ENCODE results near the gene SLC41A1. TPM values are rescaled to one million over a fixed set of nuclear protein-coding genes. Genes with fewer than 3 reads are reported as not detected.

The SLC41A1 gene
- total RNA-seq, 6 experiments from 2014 or later = 3.4 to 6.4 (median 4.6) TPM

DNA sequence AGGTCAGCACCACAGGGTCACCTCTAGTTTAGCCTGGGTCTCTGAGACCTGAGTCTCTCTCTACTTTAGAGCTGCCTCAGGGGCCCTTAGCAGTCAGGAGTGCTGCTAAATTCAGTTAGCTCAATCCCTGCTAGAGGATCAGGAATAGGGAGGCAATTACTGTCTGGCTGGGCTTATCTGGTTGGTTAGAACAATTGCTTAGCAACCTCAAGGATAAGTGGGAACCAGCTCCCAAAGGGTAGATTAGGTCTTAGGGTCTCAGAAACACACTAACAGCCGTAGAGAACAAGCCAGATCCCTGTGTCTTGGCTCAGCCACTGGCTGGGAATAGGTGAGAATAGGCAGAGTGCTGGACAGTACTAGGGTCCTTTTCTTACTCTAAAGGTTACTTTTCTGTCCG lies 29.2 kb upstream of the SLC41A1 start:
- Histone ChIP-seq H3K27me3 (no peaks in the 10 kb centered on the region), H3K36me3 (no peaks in the 10 kb centered on the region), H3K4me3 (no peak overlapping the region), H3K9me3 (no peaks in the 10 kb centered on the region), H3K27ac (no peak overlapping the region), H3K4me1 (peaks cover 0 to 12% (median 6%) of the 10 kb centered on the region in 4 donors)
- DNase-seq = no peak
- no peak for TF ChIP-seq POLR2A (IDR thresholded peaks at IDR 0.05)
- TF ChIP-seq, protein P1, sequence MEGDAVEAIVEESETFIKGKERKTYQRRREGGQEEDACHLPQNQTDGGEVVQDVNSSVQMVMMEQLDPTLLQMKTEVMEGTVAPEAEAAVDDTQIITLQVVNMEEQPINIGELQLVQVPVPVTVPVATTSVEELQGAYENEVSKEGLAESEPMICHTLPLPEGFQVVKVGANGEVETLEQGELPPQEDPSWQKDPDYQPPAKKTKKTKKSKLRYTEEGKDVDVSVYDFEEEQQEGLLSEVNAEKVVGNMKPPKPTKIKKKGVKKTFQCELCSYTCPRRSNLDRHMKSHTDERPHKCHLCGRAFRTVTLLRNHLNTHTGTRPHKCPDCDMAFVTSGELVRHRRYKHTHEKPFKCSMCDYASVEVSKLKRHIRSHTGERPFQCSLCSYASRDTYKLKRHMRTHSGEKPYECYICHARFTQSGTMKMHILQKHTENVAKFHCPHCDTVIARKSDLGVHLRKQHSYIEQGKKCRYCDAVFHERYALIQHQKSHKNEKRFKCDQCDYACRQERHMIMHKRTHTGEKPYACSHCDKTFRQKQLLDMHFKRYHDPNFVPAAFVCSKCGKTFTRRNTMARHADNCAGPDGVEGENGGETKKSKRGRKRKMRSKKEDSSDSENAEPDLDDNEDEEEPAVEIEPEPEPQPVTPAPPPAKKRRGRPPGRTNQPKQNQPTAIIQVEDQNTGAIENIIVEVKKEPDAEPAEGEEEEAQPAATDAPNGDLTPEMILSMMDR (IDR thresholded peaks at IDR 0.05) = no peak
- intact Hi-C loops (cut with DNase I) = no loop called here
- 91% methylated on average over 1 of the region's 2 CpGs for WGBS (ENCODE audit: insufficient coverage, low coverage, low lambda C conversion rate, missing lambda C conversion rate)
- no peak for ATAC-seq

DNA sequence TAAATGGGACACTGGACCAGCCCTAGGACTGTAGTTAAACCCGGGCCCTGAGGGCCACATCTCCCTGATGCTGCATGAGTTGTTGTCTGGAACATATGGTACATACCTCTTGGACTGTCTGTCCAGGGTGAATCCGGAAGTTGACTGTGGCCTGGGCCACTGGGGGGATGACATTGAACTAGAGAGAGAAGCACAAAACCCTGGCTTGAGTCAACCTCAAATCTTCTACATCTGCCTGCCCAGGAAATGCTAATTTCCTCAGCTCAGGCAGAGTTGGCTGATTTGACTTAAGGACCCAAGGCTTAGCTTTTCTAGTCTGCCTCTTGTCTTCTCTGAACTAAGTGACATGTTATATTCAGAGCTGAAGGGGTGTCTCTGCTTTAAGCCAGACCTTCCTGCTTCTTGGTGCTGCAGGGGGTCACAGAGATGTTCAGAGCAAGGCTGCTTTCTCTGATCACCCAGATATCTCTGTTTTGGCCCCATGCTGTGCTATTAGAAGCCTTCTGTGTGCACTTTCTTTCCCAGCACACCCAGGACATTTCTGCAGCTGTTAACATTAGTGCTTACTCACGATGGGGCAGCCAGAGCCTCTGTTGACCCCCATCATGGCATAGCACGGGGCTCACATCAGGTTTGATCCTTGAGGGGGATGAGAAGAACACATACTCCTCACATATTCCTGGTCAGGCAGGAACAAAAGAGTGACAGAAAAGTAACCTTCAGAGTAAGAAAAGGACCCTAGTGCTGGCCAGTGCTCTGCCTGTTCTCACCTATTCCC lies 27.3 kb upstream of the SLC41A1 start:
- intact Hi-C loops (cut with DNase I) = no loop called here
- H3K36me3 ChIP-seq = no peaks in the 10 kb centered on the region
- DNase-seq (no peak), ATAC-seq (no peak)
- H3K4me3 ChIP-seq = no peak overlapping the region
- 75% methylated on average over 3 of the region's 4 CpGs for WGBS (ENCODE audit: insufficient coverage, low coverage, low lambda C conversion rate, missing lambda C conversion rate)
- H3K9me3 ChIP-seq = no peaks in the 10 kb centered on the region
- no peak overlapping the region for H3K27ac ChIP-seq
- H3K4me1 ChIP-seq = peaks cover 0 to 12% (median 6%) of the 10 kb centered on the region in 4 donors
- H3K27me3 ChIP-seq = no peaks in the 10 kb centered on the region
- no peak for TF ChIP-seq POLR2A (IDR thresholded peaks at IDR 0.05)
- TF ChIP-seq, protein P1 (IDR thresholded peaks at IDR 0.05) = no peak

DNA sequence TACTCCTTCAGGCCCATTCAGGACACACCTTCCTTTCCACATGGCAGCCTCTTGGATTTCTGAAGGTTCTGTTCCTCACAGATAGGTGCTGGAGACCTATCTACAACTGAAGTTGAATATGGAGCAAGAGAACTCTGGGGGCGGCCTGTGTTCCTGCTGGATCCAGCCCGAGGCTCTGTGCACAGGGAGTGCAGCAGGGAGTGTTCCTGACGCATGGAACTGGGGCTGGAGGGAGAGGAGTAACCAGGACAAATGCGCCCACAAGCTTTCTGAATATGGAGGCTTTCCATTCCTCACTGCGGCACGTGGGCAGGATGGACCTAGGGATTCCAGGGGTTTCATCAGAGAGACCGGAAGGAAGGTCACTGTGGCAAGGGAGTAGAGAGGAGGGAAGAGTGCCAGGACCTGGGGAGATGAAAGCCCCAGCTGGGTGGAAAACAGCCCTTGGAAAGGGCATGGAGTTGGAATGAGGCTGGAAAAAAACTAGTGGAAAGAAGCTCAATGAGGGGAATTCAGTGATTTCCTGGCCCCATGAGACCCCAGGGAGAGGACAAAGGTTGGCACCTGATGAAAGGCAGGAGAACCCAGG lies 24.5 kb upstream of the SLC41A1 start:
- Histone ChIP-seq H3K9me3 (no peaks in the 10 kb centered on the region), H3K4me3 (no peak overlapping the region), H3K4me1 (peaks cover 0 to under 1% (median under 1%) of the 10 kb centered on the region in 4 donors), H3K27me3 (no peaks in the 10 kb centered on the region), H3K27ac (no peak overlapping the region), H3K36me3 (no peaks in the 10 kb centered on the region)
- WGBS (ENCODE audit: insufficient coverage, low coverage, low lambda C conversion rate, missing lambda C conversion rate) = 70% methylated on average over 5 of the region's 7 CpGs
- intact Hi-C loops (cut with DNase I) = no loop called here
- no peak for ATAC-seq
- DNase-seq = no peak
- TF ChIP-seq, protein P1 (IDR thresholded peaks at IDR 0.05) = no peak
- no peak for TF ChIP-seq POLR2A (IDR thresholded peaks at IDR 0.05)

DNA sequence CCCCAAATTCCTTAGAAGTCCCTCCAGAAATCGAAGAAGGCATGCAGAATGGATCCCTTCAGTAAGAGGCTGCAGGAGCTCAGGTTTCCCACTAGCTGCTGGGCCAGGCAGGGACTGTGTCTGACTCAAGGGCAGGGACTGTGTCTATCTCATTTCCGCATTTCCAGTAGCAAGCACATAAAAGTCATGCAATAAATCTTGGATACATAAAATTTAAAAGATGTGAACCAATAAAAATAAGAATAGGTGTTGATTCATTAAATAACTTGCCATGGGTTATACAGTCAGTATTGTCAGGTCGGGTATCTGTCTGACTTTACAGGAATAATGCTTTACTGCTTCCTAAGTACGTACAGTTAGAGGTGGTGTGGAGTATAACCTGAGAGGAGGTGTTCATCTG lies 21.8 kb upstream of the SLC41A1 start:
- 72% methylated on average over 4 of the region's 4 CpGs for WGBS (ENCODE audit: insufficient coverage, low coverage, low lambda C conversion rate, missing lambda C conversion rate)
- Histone ChIP-seq H3K4me1 (no peaks in the 10 kb centered on the region), H3K27ac (no peak overlapping the region), H3K27me3 (no peaks in the 10 kb centered on the region), H3K4me3 (no peak overlapping the region), H3K36me3 (no peaks in the 10 kb centered on the region), H3K9me3 (no peaks in the 10 kb centered on the region)
- no peak for TF ChIP-seq POLR2A (IDR thresholded peaks at IDR 0.05)
- TF ChIP-seq, protein P1 (IDR thresholded peaks at IDR 0.05) = no peak
- DNase-seq = no peak
- ATAC-seq = no peak
- intact Hi-C loops (cut with DNase I) = no loop called here
